ENCODE results near the gene PIK3R5.
"Not testable (repeated sequence)": the region's sequence is repeated elsewhere in the genome, so short reads cannot be mapped to it uniquely, and the experiment has no call there.

The PIK3R5 gene

GRCh38 chr17:8893621-8894201 lies 71.8 kb downstream of the PIK3R5 start:
- DNase-seq = no peak

GRCh38 chr17:8893059-8893458 lies 72.4 kb downstream of the PIK3R5 start:
- no peak for DNase-seq

- DNase-seq = no peak
These were observed 73.2 kb downstream of the PIK3R5 start for GRCh38 chr17:8892338-8892690.

GRCh38 chr17:8890671-8891070 lies 74.8 kb downstream of the PIK3R5 start:
- DNase-seq = no peak

- no peak for DNase-seq
These were observed 75.9 kb downstream of the PIK3R5 start for GRCh38 chr17:8889458-8890210.

DNA sequence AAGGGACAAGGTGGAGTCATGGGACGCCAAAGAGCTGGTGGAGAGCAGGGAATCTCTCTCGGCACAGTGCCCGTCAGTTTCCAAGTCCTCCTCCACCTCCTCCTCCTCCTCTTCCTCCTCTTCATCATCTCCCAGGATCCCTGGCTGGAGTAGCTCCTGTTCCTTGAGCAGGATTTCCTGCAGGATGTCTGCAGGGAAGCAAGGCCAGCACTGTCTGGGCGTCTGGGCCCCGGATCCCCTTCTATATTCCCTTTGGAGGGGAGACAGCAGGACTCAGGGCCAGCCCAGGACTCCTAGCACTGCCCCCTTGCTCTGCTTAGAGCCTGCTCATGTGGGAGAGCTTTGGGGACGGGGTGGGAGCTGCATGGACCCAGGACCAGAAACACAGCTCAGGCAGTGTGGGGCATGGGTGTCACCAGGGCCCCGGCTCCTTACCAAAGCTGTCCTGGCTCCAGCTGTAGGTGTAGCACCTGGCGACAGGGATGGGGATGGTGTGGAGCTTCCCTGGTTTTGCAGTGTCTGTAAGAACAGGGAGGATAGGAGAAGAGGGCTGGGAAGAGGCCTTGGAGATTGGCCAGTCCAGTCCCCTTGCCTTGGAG lies 76.7 kb downstream of the PIK3R5 start:
- no peak for DNase-seq

DNA sequence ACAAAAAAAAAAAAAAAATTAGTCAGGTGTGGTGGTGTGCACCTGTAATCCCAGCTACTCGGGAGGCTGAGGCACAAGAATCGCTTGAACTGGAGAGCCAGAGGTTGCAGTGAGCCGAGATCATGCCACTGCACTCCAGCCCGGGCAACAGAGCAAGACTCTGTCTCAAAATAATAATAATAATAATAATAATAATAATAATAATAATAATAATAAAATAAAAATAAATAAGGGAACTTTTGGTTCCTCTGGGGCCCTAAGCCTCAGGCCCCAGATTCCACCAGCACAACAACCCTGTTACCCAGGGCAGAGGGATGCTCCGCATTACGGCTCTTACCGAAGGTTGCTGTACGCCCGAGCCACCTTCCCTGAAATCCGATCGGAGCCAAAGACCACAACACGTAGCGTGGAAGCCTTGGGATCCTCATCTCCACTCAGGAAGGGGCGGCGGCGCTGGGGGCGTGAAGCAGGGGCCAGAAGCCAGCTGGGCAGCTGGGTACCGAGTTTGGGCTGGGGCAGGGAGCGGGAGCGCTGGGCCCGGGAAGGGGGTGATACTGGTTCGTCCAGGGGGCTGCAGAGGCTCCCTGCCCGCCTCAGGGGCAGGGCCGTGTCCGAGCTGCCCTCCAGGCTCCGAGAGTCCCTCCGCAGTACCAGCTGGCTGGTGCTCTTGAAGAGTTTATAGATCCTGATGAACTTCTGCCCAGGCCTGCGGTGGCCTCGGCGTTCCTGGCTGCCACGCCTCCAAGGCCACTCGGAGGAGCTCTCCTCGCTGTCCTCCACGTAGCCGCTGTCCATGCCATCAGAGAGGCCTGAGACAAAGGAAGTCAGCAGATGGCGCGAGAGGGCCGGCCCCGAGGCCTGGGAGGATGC lies 77.4 kb downstream of the PIK3R5 start:
- DNase-seq = peak; percentile 40

DNA sequence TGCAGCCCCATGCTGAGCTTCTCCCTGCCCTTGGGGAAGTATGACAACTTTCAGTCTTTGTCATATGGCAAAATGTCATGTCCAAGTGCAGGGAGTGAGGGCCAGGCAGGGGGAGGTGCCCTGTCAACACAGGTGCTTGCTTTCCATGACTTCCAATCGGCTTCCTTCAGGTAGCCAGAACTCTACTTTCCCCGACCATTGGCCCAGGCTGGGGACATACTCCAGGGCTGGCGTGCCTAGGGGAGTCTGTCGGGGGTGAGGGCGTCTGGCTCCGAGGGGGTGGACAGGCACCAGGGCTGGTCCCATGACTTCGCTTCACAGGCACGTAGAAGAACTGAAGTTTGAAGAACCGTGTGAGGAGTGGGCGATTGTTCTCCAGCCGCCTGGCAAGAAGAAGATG lies 78.2 kb downstream of the PIK3R5 start:
- no peak for DNase-seq

DNA sequence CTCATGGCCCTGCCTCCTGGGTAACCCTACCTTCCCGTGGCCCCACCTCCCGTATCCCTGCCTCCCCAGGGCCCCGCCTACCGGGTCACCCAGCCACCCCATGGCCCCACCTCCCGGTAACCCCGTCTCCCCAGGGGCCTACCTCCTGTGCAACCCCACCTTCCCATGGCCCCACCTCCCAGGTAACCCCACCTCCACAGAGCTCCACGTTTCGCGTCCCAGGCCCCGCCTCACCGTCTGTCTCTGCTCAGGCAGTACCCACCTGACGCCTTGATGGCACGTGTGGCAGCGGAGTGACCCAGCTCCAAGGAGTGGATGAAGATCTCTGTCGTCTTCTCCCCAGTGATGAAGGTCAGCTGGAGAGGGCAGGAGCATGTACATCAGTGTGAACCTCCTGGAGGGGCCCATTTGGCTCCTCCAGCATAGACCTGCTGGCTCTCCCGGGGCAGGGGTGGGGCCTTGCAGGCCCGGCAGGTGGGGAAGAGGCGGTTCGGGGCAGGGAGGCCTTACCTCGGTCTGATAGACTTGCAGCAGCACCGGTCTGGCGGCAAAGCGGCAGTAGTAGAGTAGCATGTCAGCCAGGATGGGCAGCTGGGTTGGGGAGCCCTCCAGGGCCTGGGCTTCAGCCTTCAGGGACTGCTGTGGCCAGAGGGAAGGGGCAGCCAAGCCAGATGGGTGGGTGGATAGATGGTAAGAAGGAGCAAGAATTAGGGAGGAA lies 79.4 kb downstream of the PIK3R5 start:
- DNase-seq = no peak

DNA sequence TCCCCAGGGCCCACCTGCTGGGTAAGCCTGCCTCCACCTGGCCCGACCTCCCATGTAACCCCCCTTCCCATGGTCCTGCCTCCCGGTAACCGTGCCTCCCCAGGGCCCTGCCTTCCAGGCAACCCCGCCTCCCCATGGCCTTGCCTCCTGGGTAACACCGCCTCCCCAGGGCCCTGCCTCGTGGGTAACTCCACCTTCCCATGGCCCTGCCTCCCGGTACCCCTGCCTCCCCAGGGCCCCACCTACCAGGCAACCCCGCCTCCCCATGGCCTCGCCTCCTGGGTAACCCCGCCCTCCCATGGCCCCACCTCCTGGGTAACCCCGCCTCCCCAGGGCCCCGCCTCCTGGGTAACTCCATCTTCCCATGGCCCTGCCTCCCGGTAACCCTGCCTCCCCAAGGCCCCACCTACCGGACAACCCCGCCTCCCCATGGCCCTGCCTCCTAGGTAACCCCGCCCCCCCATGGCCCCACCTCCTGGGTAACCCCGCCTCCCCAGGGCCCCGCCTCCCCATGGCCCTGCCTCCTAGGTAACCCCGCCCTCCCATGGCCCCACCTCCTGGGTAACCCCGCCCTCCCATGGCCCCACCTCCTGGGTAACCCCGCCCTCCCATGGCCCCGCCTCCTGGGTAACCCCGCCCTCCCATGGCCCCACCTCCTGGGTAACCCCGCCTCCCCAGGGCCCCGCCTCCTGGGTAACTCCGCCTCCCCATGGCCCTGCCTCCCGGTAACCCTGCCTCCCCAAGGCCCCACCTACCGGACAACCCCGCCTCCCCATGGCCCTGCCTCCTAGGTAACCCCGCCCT lies 80.1 kb downstream of the PIK3R5 start:
- not testable (repeated sequence) for DNase-seq

DNA sequence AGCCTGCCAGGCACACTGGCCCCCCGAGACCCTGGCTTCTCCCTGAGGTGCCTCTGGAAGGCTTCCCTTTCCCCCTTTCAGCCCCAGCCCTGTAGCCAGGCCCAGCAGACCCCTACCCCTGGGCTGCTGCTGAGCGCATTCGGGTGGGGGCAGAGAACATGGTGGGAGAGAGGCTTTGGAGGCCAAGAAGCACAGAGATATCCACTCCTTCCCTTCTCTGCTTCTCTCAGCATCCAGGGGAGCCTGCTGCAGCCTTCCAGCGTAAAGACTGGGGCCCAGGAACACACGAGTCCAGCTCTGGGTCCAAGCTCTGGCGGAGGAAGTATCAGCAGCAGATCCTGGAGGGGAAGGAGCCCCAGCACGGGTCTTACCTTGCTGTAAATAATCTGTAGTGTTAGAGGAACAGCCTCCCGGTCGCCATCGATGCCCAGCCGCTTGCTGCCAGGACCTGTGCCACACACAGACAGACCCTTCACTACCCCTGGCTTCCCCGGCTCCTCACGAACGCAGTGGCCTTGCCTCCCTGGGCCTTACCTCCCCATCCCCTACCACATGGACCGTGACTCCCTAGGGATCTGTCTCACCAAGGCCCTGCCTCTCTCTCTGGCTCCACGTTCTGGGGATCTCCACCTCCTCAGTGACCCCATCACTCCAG lies 81.0 kb downstream of the PIK3R5 start:
- DNase-seq = no peak

DNA sequence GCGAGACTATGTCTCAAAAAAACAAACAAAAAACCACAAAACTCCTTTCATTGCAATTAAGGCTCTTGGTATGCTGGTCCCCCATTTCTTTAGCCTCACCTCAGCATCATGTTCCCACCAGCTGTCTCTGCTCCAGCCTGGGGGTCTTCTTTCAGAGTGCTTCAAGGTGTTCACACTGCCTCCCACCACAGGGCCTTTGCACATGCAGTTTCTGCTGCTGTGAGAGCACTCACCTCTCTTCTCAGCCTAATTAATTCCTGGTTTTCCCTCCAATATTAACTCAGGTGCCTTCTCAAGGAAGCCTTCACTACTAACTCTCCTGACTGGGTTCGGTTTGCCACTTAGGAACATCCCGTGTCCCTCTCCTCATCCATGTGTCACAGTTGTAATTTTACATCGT lies 82.2 kb downstream of the PIK3R5 start:
- DNase-seq = no peak

DNA sequence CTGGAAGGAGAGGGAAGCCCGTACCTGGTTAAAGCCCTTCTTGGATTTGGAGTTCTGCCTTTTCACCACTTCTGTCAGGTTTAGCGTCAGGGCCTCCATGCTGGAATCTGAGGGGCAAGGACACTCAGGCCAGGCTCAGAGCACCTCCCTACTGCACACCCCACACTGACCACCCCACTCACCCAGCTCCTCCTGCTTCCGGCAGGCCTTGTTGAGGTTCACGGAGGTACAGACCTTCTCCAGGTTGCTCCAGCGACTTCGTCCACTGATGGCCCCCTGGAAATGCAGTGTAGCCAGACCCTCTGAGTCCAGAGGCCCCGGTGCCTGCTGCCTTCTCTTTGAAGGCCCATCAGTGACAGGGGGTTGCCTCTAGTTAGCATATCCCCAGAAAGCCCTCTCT lies 83.9 kb downstream of the PIK3R5 start:
- DNase-seq = no peak

DNA sequence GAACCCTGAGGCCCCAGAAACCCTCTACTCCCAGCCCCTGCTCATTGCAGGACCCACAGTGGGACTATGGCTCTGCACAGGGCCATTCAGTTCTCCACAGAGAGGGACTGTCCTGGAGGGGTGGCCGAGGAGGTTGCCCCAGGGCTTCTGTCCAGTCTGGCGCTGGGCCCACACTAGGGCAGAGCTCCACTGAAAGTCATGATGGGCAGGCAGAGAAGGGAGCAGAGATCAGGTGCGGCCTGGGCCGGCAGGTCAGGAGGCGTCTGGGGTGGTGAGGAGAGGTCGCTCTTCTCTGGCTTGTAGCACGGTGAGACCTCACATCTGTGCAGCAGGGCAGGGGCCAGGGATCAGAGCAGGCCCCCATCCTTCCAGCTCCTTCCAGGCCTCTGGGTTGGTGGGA lies 85.0 kb downstream of the PIK3R5 start:
- DNase-seq = no peak

GRCh38 chr17:8879410-8879809 lies 86.1 kb downstream of the PIK3R5 start:
- no peak for DNase-seq

- no peak for DNase-seq
These were observed 87.5 kb downstream of the PIK3R5 start for GRCh38 chr17:8877984-8878383.

DNA sequence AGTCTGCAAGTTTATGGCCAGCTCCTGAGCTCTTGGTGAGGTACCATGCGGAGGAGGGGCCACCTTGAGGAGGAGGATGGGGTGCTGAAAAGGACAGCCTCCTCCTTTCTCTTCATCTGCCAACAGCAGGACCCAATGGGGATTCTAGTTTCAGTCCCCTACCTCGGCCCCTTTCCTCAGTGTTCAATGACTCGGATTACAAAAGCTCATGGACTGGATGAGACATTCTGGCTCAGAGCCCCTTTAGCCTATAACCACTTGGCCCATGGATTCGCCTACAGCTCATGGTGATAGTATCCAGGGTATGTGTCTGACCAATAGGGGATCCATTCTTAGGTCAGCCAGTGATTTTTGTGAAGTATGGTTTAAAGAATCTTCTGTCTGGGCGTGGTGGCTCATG lies 89.5 kb downstream of the PIK3R5 start:
- DNase-seq = no peak

- no peak for DNase-seq
These were observed 90.1 kb downstream of the PIK3R5 start for GRCh38 chr17:8875436-8875835.

DNA sequence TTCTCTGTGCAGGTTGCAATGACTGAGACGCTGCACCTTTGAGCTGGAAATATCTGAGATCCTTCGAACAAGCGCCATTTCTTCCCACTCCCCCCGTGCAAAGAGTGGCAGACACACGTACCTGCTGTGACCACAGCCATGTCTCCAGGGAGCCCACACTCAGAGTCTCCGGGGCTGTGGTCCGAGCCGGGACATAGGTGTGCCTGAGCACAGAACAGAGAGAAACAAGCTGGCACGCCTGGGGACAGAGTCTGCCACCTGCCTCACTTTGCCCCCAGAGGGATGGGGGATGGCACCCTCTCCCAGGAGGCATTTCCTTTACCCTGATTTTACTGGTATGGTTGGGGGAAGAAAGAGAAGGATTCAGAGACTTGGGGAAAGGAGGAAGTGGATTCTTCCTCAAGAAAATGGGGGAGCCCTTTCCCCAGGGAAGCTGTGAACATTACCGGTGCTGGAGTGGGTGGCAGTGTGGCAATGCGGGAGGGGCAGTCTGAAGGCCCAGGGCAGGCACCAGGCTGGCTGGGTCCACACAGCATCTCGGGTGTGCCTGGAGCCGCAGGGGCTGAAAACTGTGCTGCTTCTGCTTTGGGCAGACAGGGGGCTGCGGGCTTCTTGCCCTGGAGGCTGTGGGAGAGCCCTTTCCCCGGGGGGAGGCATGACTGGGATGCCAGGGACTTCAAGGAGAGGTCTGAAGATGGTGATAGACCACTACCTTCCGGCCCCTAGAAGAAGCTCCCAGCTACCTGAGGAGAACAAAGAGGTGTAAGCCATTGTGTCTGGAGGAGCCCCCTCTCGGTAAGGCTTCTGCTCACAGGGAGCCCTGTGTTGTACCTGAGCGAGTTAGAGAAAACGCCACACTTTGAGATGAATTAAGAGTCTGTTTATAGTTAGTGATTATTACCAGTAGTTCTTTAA lies 91.4 kb downstream of the PIK3R5 start:
- DNase-seq = no peak

DNA sequence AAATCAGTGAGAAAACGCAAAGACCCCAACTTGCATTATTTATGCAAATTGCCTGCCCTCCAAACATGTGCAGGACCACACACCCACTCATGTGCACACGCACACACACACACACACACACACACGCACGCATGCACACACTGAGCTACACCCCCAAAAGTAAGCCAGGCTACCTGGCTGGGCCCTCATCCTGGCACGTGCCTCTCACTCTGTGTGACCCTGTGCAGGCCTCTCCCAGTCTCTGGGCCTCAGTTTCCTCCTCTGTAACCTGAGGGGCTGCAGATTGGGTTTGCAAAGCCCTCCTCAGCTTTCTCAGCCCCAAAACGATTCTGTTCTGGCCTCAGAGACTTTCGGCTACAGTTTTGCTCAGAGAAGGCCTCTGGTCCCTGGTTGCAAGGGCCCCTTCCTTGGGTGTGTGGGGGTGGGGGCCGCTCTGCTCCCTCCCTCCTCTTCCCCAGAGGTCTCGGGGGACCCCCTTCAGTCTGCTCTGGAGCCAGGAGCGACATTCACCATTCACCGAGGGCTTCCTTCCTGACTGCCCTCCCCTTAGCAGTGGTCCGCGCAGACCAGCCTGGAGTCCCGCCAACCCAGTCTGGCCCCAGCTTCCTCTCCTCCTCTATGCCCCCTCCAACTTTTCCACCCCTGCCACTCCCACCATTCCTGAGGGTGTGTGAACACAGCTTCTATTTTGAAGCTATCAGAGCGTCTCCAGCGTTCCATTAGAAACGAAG lies 92.6 kb downstream of the PIK3R5 start:
- no peak for DNase-seq

Measured in SHP77 treated with DMSO at 0.1 percent for 48 hours (cell line).